Stimulated activated CD8-positive, alpha-beta memory T cell treated with anti-CD3 and anti-CD28 coated beads, Interleukin-12 subunit alpha, Interleukin-12 subunit beta, amount 100 ng/mL, for 4 hours (primary cell): ENCODE results near the gene CNNM1.

ENCODE experiments used
- DNase-seq: peaks from one replicate; pipeline ENCODE4 v3.0.0-alpha.2; 2020; ENCODE audit warnings: low read depth

CNNM1 gene

GRCh38 chr10:99421233-99421739 lies 92.1 kb downstream of the CNNM1 start:
- no peak for DNase-seq

GRCh38 chr10:99422529-99423096 lies 93.5 kb downstream of the CNNM1 start:
- DNase-seq, result no peak

GRCh38 chr10:99424656-99425055 lies 95.5 kb downstream of the CNNM1 start:
- DNase-seq, result no peak

- DNase-seq, result no peak
Measured at GRCh38 chr10:99425204-99425603, 96.0 kb downstream of the CNNM1 start.

- no peak for DNase-seq
Measured at GRCh38 chr10:99426689-99427088, 97.5 kb downstream of the CNNM1 start.

- no peak for DNase-seq
Measured at GRCh38 chr10:99427566-99428190, 98.5 kb downstream of the CNNM1 start.

GRCh38 chr10:99429517-99430095 lies 100.5 kb downstream of the CNNM1 start:
- DNase-seq, result no peak

GRCh38 chr10:99430116-99430450 lies 100.9 kb downstream of the CNNM1 start:
- DNase-seq, result no peak

- peak; percentile 89 for DNase-seq
Measured at GRCh38 chr10:99430451-99431189, 101.5 kb downstream of the CNNM1 start, which contains the start of gene GOT1. Gene GOT1 (minus strand): TSS chr10:99430624. CDS start chr10:99430565, 59 bp downstream.

- DNase-seq, result no peak
Measured at GRCh38 chr10:99431190-99431760, 102.1 kb downstream of the CNNM1 start.

GRCh38 chr10:99432047-99432446 lies 102.9 kb downstream of the CNNM1 start:
- DNase-seq, result no peak

GRCh38 chr10:99432881-99433280 lies 103.7 kb downstream of the CNNM1 start:
- DNase-seq, result no peak

GRCh38 chr10:99433378-99434020 lies 104.3 kb downstream of the CNNM1 start:
- DNase-seq, result no peak

- no peak for DNase-seq
Measured at GRCh38 chr10:99435986-99436638, 107.0 kb downstream of the CNNM1 start.

- DNase-seq, result no peak
Measured at GRCh38 chr10:99438890-99439289, 109.7 kb downstream of the CNNM1 start.

- no peak for DNase-seq
Measured at GRCh38 chr10:99442394-99442793, 113.2 kb downstream of the CNNM1 start.

GRCh38 chr10:99443500-99443899 lies 114.3 kb downstream of the CNNM1 start:
- DNase-seq, result no peak
